K562 (cell line): ENCODE data around the gene PLEKHG5.

ENCODE experiments used
- CTCF ChIP-seq, 3 experiments: IDR thresholded peaks in 2 of 3; conservative IDR thresholded peaks in 1 of 3; 2 replicates each; pipeline ENCODE4 v1.5.1; 2011 to 2012; ENCODE audit warnings: low read length in 3 of 3, mild to moderate bottlenecking in 3 of 3, control low read depth in 2 of 3, improper control_type of control experiment in 1 of 3, inconsistent platforms in 1 of 3, low read depth in 1 of 3, mixed read lengths in 1 of 3, moderate library complexity in 1 of 3; ENCODE audit not compliant: insufficient read depth in 2 of 3
- EZH2 ChIP-seq: IDR thresholded peaks from 2 replicates; pipeline ENCODE4 v1.6.1; 2012; ENCODE audit warnings: low read depth, mild to moderate bottlenecking, inconsistent platforms, low read length, borderline replicate concordance
- MTA1 ChIP-seq: fragments of 450-650 bp; IDR thresholded peaks from 2 replicates; pipeline ENCODE4 v1.6.1; 2017; ENCODE audit warnings: borderline replicate concordance
- PCBP2 ChIP-seq: fragments of 200-400 bp; formaldehyde crosslinking; IDR thresholded peaks from 2 replicates; pipeline ENCODE4 v1.6.1; 2018; ENCODE audit warnings: low read length, low read depth, mild to moderate bottlenecking, moderate library complexity; ENCODE audit not compliant: poor library complexity, severe bottlenecking
- POLR2AphosphoS5 ChIP-seq: IDR thresholded peaks from 2 replicates; pipeline ENCODE4 v1.6.1; 2011; ENCODE audit warnings: mild to moderate bottlenecking, low read depth, low read length, moderate library complexity; ENCODE audit not compliant: control insufficient read depth, insufficient read depth
- RFX5 ChIP-seq: IDR thresholded peaks from 2 replicates; pipeline ENCODE4 v1.6.1; 2011; ENCODE audit warnings: low read depth, mild to moderate bottlenecking, improper control_type of control experiment, low read length
- STAT5B ChIP-seq: fragments of 250-450 bp; sonication (Bioruptor Pico); IDR thresholded peaks from 2 replicates; pipeline ENCODE4 v1.8.0; 2021; ENCODE audit warnings: mild to moderate bottlenecking, inconsistent platforms
- TBP ChIP-seq: optimal IDR thresholded peaks from 2 replicates; pipeline ENCODE3; 2011; ENCODE audit warnings: low read depth, low read length, improper control_type of control experiment
- ZNF764 ChIP-seq: fragments of 250-450 bp; sonication (Bioruptor Pico); IDR thresholded peaks from 2 replicates; pipeline ENCODE4 v1.4.0; 2020; ENCODE audit warnings: low read depth, mild to moderate bottlenecking, moderate library complexity
- TF ChIP-seq, protein P1 (sequence below), 2 experiments: IDR thresholded peaks; 2 replicates each; pipeline ENCODE4 v1.6.1; 2011; ENCODE audit warnings: borderline replicate concordance in 1 of 2, control low read depth in 1 of 2, low read depth in 1 of 2, low read length in 1 of 2, mild to moderate bottlenecking in 1 of 2, mixed read lengths in 1 of 2, moderate library complexity in 1 of 2; ENCODE audit not compliant: insufficient read depth in 1 of 2, insufficient read length in 1 of 2, poor library complexity in 1 of 2, severe bottlenecking in 1 of 2; ENCODE audit errors: extremely low read depth in 1 of 2
- TF ChIP-seq, protein P2 (sequence below): IDR thresholded peaks from 3 replicates; pipeline ENCODE4 v1.6.1; 2011; ENCODE audit warnings: borderline replicate concordance, mild to moderate bottlenecking, moderate library complexity; ENCODE audit not compliant: insufficient read length; ENCODE audit errors: extremely low read depth

- TF ChIP-seq, protein P1, sequence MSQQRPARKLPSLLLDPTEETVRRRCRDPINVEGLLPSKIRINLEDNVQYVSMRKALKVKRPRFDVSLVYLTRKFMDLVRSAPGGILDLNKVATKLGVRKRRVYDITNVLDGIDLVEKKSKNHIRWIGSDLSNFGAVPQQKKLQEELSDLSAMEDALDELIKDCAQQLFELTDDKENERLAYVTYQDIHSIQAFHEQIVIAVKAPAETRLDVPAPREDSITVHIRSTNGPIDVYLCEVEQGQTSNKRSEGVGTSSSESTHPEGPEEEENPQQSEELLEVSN (IDR thresholded peaks at IDR 0.05; ENCODE audit: borderline replicate concordance in 1 of 2, extremely low read depth in 1 of 2, insufficient read depth in 1 of 2, insufficient read length in 1 of 2, low read depth in 1 of 2, low read length in 1 of 2, poor library complexity in 1 of 2, severe bottlenecking in 1 of 2) = no peak
- TF ChIP-seq POLR2AphosphoS5 (no peak), ZNF764 (CRISPR knock-in tag) (no peak), RFX5 (no peak), CTCF (IDR thresholded peaks at IDR 0.05 in 2 of 3, conservative IDR thresholded peaks at IDR 0.05 in 1 of 3; ENCODE audit: insufficient read depth in 2 of 3, low read depth in 1 of 3, low read length in 3 of 3) (no peak), TBP (no peak), STAT5B (CRISPR knock-in tag) (no peak), MTA1 (no peak), PCBP2 (no peak), EZH2 (no peak)
- TF ChIP-seq, protein P2, sequence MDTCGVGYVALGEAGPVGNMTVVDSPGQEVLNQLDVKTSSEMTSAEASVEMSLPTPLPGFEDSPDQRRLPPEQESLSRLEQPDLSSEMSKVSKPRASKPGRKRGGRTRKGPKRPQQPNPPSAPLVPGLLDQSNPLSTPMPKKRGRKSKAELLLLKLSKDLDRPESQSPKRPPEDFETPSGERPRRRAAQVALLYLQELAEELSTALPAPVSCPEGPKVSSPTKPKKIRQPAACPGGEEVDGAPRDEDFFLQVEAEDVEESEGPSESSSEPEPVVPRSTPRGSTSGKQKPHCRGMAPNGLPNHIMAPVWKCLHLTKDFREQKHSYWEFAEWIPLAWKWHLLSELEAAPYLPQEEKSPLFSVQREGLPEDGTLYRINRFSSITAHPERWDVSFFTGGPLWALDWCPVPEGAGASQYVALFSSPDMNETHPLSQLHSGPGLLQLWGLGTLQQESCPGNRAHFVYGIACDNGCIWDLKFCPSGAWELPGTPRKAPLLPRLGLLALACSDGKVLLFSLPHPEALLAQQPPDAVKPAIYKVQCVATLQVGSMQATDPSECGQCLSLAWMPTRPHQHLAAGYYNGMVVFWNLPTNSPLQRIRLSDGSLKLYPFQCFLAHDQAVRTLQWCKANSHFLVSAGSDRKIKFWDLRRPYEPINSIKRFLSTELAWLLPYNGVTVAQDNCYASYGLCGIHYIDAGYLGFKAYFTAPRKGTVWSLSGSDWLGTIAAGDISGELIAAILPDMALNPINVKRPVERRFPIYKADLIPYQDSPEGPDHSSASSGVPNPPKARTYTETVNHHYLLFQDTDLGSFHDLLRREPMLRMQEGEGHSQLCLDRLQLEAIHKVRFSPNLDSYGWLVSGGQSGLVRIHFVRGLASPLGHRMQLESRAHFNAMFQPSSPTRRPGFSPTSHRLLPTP = no peak
Measured at GRCh38 chr1:6466751-6467150, 24.7 kb downstream of the PLEKHG5 start.
